Measurements from ENCODE around the gene MRFAP1L1.

Gene MRFAP1L1

DNA sequence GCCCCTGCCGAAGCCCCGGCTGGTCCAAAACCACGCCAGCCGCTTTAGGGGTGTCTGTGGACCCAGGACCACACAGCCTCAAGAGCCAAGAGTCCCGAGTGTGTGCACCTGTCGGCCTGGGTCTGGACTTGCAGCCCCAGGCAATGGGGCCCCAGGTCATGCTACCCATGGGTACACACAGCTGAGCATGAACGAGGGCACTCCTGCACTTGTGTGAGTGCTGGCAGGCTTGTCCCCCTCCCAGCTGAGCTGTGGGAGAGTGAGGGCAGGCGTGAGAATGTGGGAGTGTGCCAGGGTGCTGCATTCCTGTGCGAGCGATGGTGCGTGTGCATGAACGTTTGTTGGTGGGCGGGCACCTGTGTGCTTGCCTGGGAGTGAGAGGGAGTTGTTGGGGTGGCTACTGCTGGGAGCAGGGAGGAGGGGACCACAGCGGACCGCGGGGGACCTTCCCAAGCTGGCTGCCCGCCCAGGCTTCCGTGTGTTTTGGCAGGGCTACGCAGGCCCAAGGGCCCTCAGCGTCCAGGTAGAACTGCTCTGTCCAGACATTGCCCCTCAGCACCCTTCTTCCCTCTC lies 37.1 kb upstream of the MRFAP1L1 start:
- no peak for DNase-seq (ENCODE audit: low read depth)
- no peak overlapping the region for H3K4me3 ChIP-seq (ENCODE audit: low read depth, low read length)
- TF ChIP-seq, protein P1, sequence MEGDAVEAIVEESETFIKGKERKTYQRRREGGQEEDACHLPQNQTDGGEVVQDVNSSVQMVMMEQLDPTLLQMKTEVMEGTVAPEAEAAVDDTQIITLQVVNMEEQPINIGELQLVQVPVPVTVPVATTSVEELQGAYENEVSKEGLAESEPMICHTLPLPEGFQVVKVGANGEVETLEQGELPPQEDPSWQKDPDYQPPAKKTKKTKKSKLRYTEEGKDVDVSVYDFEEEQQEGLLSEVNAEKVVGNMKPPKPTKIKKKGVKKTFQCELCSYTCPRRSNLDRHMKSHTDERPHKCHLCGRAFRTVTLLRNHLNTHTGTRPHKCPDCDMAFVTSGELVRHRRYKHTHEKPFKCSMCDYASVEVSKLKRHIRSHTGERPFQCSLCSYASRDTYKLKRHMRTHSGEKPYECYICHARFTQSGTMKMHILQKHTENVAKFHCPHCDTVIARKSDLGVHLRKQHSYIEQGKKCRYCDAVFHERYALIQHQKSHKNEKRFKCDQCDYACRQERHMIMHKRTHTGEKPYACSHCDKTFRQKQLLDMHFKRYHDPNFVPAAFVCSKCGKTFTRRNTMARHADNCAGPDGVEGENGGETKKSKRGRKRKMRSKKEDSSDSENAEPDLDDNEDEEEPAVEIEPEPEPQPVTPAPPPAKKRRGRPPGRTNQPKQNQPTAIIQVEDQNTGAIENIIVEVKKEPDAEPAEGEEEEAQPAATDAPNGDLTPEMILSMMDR (IDR thresholded peaks at IDR 0.05; ENCODE audit: low read depth, low read length, missing control alignments): no peak

DNA sequence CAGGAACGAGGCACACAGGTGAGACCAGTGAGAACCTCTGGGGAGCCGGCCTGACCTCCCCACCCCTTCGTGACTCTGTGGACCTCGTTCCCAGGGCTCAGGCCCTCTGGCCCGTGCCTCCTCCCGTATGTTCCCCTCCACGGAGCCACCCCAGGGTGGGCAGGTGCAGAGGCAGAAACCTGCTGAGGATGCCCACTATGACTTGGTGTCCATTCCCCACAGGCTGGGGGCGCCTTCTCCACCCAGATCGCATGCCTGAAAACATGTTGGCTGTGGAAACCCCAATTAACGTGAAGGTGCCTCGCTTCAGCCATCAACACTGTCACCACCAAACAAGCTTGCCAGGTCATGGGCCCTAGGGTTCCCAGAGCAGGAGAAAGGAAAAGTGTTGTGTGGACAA lies 33.3 kb upstream of the MRFAP1L1 start:
- DNase-seq (ENCODE audit: low read depth): no peak
- H3K4me3 ChIP-seq (ENCODE audit: low read depth, low read length): no peak overlapping the region
- TF ChIP-seq, protein P1 (IDR thresholded peaks at IDR 0.05; ENCODE audit: low read depth, low read length, missing control alignments): no peak

DNA sequence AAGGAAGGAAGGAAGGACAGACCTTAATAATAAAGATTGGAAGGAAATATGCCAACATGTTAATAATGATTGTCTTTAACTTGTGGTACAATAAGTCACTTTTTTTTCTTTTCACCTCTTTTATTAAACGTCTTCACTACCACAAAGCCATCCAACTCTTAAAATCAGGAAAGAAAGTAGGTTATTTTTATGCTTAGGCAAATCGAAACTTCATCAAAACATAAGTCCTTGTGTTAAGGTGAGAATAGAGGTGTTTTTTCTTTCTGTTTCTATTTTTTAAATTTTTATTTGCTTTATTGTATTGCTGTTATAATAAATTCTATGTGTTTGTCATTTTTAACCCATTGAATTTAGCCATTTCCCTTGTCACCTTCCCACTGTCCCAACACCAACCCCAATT lies 32.8 kb upstream of the MRFAP1L1 start:
- TF ChIP-seq, protein P1 (IDR thresholded peaks at IDR 0.05; ENCODE audit: low read depth, low read length, missing control alignments): no peak

DNA sequence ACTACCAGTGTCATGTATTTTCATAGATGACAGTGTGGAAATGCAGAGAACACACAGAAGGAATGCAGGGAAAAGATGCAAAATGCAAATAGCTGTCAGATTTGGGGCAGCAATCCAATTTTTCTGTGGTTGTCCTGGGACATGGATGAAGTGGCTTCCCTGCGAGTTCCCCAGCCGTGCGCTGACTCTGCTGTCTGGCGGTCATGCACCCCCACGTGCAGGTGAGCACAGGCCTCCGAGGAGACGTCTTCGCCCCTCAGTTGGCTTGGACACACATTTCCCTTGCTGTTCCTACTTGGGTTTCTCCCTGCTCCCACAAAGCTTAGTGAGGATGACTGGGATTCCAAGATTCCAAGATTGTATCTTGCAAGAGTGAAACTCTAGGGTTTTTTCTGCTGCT lies 30.7 kb upstream of the MRFAP1L1 start:
- TF ChIP-seq, protein P1 (IDR thresholded peaks at IDR 0.05; ENCODE audit: low read depth, low read length, missing control alignments): no peak
- DNase-seq (ENCODE audit: low read depth): no peak
- no peak overlapping the region for H3K4me3 ChIP-seq (ENCODE audit: low read depth, low read length)

More for the DNA sequence above, 32.8 kb upstream of the MRFAP1L1 start:
- DNase-seq (ENCODE audit: low read depth): no peak
- no peak overlapping the region for H3K4me3 ChIP-seq (ENCODE audit: low read depth, low read length)

DNA sequence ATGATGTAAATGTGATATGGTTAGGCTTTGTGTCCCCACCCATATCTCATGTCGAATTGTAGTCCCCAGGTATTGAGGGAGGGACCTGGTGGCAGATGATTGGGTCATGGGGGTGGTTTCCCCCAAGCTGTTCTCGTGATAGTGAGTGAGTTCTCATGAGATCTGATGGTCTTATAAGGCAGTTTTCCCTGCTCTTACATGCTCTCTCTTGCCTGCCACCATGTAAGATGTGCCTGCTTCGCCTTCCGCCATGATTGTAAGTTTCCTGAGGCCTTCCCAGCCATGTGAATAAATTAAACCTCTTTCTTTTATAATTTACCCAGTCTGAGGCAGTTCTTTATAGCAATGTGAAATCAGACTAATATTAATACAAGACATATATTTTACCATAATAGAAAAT lies 30.3 kb upstream of the MRFAP1L1 start:
- TF ChIP-seq, protein P1 (IDR thresholded peaks at IDR 0.05; ENCODE audit: low read depth, low read length, missing control alignments): no peak
- no peak for DNase-seq (ENCODE audit: low read depth)

DNA sequence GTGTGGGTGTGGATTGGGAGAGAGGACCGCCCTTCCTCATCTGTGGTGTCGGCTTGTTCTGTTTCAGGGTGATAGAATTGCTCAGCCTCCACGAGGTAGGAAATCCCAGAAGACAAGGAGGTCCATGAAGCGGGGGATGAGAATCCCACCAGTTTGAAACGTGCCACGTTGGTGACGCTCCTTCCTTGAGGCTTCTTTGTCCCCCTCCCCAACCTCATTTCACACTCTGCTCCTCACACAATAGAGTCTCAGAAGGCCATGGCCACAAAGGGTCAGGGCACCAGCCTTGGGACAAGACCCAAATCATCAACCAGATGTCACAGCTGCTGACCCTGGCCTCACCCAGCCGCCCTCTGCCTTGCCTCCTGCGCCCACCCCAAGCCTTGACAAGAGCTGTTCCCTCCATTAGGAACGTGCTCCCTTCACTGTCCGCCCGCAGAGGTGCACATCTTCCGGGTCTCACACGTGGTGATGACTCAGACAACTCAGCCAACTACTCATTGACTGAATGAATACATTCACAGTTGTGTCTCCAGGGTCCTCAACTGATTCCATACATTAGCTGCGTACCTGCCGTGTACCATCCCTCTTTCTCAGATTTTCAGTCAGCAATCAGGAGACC lies 24.6 kb upstream of the MRFAP1L1 start:
- no peak overlapping the region for H3K4me3 ChIP-seq (ENCODE audit: low read depth, low read length)
- no peak for DNase-seq (ENCODE audit: low read depth)
- TF ChIP-seq, protein P1 (IDR thresholded peaks at IDR 0.05; ENCODE audit: low read depth, low read length, missing control alignments): no peak

More for the DNA sequence above, 30.3 kb upstream of the MRFAP1L1 start:
- no peak overlapping the region for H3K4me3 ChIP-seq (ENCODE audit: low read depth, low read length)
